NCI-H2196 (cell line): ENCODE measurements around the gene UTS2R.
"Not testable (repeated sequence)": the region's sequence is repeated elsewhere in the genome, so short reads cannot be mapped to it uniquely, and the experiment has no call there.

Source experiments
- DNase-seq: peaks from one replicate; lab custom pipeline; 2025; ENCODE audit not compliant: unreplicated experiment; lab: John Stamatoyannopoulos, UW

Gene UTS2R

GRCh38 chr17:82334204-82334621 is 37.4 kb upstream of the UTS2R start:
- no peak for DNase-seq

DNA sequence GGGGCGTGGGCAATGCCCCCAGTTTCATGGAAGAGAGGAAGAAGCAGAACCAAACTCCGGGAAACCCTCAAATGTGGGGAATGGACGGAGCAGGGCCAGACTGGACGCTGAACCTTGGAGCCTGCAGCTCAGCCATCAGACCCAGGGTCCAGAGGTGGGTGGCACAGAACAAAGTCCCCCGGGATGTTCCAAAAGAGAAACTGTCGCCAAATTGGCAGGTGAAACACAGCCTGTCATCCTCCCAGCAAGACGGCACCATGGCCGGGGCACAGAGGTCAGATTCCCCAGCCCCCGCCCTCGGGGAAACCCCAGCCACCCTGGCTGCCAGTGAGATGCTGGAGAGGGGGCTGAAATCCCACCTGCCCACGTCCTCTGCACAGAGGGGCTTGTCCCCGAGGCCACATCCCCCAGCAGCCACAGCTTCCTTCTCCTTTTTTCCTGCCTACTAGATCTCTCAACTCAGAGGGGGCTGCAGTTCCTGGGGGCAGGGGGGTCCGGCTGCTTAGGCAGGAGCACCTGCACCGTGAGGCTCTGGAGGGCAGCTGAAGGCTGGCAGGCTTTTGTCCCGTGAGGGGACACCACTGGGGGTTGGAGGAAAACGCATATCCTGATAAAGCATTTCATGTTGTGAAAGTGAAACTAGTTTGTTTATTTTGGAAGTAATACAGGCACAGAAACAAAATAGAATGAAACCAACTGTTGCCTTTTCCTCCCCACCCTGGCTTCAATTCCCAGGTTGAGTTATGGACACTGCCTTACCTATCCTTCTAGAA is 36.8 kb upstream of the UTS2R start:
- DNase-seq, result peak; percentile 54

- no peak for DNase-seq
These were observed 32.5 kb upstream of the UTS2R start for GRCh38 chr17:82338858-82339633.

DNA sequence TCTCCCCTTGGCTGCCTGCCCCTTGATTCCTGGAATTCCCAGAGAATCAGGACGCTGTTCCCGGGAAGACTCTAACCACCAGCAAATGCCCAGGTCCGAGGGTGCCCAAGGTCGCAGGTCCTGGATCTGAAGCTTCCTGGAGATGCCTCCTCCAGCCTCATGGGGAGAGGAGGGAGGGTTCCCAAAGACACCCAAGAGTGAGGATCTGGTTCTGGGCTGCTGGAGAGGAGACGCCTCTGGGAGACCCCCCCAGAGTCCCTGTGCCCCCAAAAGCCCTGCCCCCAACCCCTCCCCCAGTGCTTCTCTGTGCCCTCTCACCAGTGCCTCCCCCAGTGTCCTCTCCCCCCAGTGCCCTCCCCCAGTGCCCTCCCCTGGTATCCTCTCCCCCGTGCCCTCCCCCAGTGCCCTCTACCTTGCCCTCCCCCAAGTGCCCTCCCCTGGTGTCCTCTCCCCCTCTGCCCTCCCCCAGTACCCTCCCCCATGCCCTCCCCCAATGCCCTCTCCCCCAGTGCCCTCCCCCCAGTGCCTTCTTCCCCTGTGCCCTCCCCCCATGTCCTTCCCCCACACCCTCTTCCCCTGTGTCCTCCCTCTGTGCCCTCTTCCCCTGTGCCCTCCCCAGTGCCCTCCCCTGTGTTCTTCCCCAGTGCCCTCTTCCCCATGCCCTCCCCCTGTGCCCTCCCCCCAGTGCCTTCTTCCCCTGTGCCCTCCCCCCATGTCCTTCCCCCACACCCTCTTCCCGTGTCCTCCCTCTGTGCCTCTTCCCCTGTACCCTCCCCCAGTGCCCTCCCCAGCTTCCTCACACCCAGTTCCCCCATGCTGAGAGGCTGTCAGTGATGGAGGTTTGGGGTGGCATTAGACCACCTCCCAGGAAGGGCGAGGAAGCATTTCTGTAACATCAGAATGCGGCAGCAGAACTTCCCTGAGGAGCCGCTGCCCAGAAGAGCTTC is 31.7 kb upstream of the UTS2R start:
- DNase-seq, result no peak

DNA sequence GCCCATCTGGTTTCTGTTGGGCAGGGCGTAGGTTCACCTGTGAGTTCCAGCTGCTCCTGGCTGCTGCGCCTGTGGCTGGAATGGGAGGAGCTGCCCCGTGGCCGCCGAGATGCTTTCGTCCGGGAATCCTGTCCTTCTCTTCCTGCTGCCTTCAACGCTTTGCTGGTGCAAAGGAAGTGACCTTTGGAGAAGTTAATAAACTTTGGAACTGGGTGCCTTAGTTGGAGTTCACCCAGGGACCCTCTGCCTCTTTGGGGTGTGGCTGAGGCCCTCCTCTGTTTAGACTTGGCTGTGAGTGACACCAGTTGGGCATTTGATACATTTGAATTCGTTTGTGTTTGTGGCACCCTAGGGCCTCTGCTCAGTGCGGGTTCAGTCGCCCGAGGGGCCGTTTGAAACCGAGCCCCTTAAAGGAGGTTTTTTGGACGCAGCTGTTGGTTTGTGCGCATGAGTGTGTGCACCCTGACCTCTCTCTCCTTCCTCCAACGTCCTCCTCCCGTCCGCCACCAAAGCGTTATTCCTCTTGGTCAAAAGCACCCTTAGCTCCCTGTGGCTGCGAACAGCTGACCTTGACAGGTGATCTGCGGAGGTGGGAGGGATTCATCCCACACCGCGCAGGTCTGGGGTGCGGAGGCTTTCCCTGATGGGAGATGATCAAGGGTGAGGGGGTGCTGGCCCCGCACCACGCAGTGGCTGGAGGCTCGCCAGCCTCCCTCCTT is 29.0 kb upstream of the UTS2R start:
- DNase-seq, result no peak

DNA sequence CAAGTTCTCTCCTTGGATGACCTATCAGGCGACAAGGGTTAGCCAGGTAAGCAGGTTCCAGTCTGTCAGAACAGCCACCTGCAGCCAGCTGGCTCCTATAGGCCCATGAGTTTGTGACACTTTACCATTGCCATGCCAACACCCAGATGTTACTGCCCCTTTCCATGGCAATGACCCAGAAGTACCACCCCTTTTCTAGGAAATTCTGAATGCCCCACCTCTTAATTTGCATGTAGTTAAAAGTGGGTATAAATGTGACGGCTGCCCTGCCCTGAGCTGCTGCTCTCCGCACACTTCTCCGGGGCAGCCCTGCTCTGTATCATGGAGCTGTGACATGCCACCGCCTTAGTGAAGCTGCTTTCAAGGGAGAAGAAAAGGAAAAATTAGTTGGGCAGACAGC is 28.0 kb upstream of the UTS2R start:
- peak; percentile 61 for DNase-seq

- no peak for DNase-seq
These were observed 27.2 kb upstream of the UTS2R start for GRCh38 chr17:82344175-82344907.

- DNase-seq, result no peak
These were observed 26.2 kb upstream of the UTS2R start for GRCh38 chr17:82345151-82345976.

DNA sequence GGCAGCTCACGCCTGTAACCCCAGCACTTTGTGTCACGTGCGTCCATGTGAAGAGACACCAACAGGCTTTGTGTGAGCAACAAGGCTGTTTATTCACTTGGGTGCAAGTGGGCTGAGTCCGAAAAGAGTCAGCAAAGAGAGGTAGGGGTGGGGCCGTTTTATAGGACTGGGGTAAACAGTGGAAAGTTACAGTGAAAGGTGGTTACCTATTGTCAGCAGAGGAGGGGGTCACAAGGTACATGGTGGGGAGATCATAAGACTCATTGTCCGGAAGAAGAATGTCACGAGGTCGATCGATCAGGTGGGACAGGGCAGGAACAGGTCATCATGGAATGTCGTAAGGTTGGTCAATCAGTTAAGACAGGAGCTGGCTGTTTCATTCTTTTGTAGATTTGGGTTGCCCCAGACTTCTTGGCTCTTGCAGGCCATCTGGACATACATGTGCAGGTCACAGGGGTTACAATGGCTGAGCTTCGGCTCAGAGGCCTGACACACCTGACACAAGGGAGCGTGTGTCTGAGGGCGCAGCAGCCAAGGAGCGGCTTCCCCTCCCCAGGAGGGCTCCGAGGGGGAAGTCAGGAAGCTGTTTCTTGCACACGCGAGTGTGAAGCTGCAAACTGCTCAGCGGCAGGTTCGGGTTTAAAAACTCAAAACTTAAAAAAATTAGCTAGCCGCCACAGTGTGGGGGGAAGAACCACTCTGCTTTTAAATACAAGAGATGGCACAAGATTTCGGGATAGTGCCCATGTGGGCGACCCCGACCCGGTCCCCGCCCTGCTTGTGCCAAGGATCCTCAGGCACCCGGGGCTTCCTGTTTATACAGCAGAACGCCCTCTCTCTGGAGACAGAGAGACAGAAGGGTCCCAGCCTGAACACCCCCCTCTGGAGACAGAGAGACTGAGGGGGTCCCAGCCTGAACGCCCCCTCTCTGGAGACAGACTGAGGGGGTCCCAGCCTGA is 24.9 kb upstream of the UTS2R start:
- no peak for DNase-seq

GRCh38 chr17:82347994-82348393 is 23.6 kb upstream of the UTS2R start:
- not testable (repeated sequence) for DNase-seq

- DNase-seq, result no peak
These were observed 23.1 kb upstream of the UTS2R start for GRCh38 chr17:82348434-82348833.

DNA sequence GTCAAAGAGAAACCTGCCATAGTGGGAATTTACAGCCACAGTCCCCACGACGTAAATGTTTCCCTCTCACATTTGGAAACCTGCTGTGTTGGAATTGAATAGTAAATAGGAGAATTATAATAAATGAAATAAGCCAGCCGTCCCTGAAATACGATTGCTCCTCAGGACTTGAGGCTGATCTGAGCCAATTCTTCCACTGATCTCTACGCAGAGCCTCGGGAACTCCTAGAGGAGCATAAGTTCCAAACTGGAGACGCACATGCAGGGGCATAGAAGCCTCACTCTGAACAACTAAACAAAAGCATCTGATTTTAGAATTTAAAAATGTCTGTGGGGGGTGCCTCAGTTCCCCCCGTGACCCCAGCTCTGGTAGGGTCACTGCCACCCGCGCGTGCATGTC is 22.7 kb upstream of the UTS2R start:
- DNase-seq, result no peak

GRCh38 chr17:82349287-82349701 is 22.3 kb upstream of the UTS2R start:
- DNase-seq, result no peak

GRCh38 chr17:82350182-82351030 is 21.2 kb upstream of the UTS2R start:
- DNase-seq, result no peak

DNA sequence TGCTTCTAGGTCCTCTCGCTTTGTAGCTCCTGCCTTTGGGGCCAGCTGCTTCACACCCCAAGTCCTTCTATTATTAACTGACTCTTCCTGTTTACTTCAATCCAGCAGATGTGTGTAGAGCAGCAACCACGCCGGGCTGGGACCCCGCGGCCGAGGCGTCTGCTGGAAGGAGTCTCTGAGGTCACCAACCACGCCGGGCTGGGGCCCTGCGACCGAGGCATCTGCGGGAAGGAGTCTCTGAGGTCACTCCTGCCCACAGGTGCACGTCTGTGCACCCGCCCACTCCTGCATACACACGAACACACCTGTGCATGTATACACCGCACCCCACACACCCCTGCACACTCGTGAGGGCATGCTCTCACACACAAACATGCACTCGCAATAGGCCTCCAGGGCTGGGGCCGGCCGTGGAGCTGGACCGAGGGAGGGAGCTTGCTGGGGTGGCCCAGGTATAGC is 20.3 kb upstream of the UTS2R start:
- no peak for DNase-seq

DNA sequence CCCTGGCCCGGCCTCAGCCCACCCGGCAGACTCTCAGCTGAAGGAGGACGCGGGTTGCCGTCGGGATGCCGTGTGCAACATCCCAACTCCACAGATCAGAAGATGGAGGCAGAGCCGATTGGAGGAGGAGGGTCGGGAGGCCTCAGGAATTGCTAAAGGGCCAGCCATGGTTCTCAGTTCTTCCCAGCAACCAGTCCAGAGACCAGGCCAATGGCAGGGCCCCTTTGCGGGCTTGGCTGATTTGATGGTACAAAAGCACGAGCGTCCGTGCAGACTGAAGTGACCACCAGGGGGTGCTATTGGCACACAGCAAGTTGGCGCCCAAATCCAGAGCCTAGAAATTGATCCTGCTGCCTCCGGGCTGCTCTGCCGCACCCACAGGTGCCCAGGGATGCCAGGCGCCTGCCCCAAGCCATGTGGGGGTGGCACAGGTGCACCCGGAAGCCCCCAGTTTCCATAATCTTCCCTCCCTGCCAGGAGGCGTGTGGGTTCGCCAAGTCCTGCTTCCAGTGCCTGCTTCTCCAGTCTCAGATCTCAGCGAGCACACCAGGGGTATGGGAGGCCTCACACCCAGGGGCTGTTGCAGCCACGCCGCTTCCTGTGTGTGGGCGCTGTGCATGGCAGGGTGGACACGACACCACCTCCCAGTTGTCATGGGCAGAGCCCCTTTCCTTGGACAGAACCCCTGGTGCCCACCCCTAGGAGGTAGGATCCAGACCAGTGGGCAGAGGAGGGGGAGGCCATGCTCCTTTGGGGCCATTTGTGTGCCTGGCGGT is 19.7 kb upstream of the UTS2R start:
- peak; percentile 98 for DNase-seq
